HepG2 (cell line): ENCODE measurements around the gene BPI. TPM values are rescaled to one million over a fixed set of nuclear protein-coding genes. Genes with fewer than 3 reads are reported as not detected.

Source experiments
- AKAP8 ChIP-seq: sonication (generic); formaldehyde crosslinking; IDR thresholded peaks from 2 replicates; pipeline ENCODE4 v1.5.1; 2020; ENCODE audit warnings: mild to moderate bottlenecking, missing genetic modification reagents
- ATF4 ChIP-seq, 2 experiments: fragments of 450-650 bp in 1 of 2; sonication (generic) in 1 of 2; formaldehyde crosslinking; IDR thresholded peaks; 2 replicates each; pipeline versions ENCODE4 v1.5.0 to v1.8.0; 2020 to 2022; ENCODE audit warnings: mild to moderate bottlenecking in 1 of 2, missing genetic modification reagents in 1 of 2
- KDM5A ChIP-seq: fragments of 200-600 bp; sonication (generic); IDR thresholded peaks from 2 replicates; pipeline ENCODE4 v1.7.0; 2018; ENCODE audit warnings: antibody characterized with exemption, mild to moderate bottlenecking, low read length, borderline replicate concordance
- TCF7L2 ChIP-seq: IDR thresholded peaks from 2 replicates; pipeline ENCODE4 v1.6.1; 2011; ENCODE audit warnings: mild to moderate bottlenecking, low read depth, low read length, moderate library complexity
- ZNF256 ChIP-seq: sonication (generic); formaldehyde crosslinking; conservative IDR thresholded peaks from 2 replicates; pipeline ENCODE4 v1.4.0; 2020; ENCODE audit warnings: missing genetic modification reagents
- ZNF546 ChIP-seq: sonication (generic); formaldehyde crosslinking; conservative IDR thresholded peaks from 2 replicates; pipeline ENCODE4 v1.8.1; 2023; ENCODE audit warnings: mild to moderate bottlenecking, missing genetic modification reagents
- ZNF644 ChIP-seq: IDR thresholded peaks from 2 replicates; pipeline ENCODE4 v1.6.1; 2016; ENCODE audit warnings: low read depth
- ZNF704 ChIP-seq: sonication (generic); formaldehyde crosslinking; IDR thresholded peaks from 2 replicates; pipeline ENCODE4 v1.8.1; 2023; ENCODE audit warnings: mild to moderate bottlenecking, inconsistent platforms, moderate library complexity, missing genetic modification reagents, borderline replicate concordance
- polyA plus RNA-seq, 8 experiments: library from polyadenylated mRNA; depleted of rRNA in 3 of 8; stranded (reverse) in 7 of 8; unstranded in 1 of 8; fragments of >200 nt; fragmentation: Illumina TruSeq in 4 of 8; extraction: Trizol in 4 of 8; gene quantifications; 2 replicates each; pipeline versions ENCODE4 v1.2.1 to v1.2.3, GENCODE V29; 2011 to 2016; ENCODE audit warnings: low read depth in 4 of 8, missing spikeins in 1 of 8, mixed read lengths in 1 of 8; ENCODE audit not compliant: insufficient read depth in 1 of 8
- total RNA-seq, 5 experiments: library from RNA; depleted of rRNA; stranded (reverse); fragments of >200 nt; fragmentation: Illumina TruSeq; extraction: Trizol; gene quantifications; 2 replicates each; pipeline ENCODE4 v1.2.3, GENCODE V29; 2016; ENCODE audit warnings: low read depth in 1 of 5
- TF ChIP-seq, protein P1 (sequence below): sonication (generic); formaldehyde crosslinking; IDR thresholded peaks from 2 replicates; pipeline ENCODE4 v1.5.0; 2020; ENCODE audit warnings: mild to moderate bottlenecking, missing genetic modification reagents, moderate library complexity
- TF ChIP-seq, protein P2 (sequence below): IDR thresholded peaks from 2 replicates; pipeline ENCODE4 v1.6.1; 2012; ENCODE audit warnings: low read depth, low read length, improper control_type of control experiment
- TF ChIP-seq, protein P3 (sequence below), 2 experiments: sonication (generic) in 1 of 2; formaldehyde crosslinking in 1 of 2; IDR thresholded peaks; 2 replicates each; pipeline versions ENCODE4 v1.4.0 to v1.6.1; 2018 to 2020; ENCODE audit warnings: missing genetic modification reagents in 2 of 2, borderline replicate concordance in 1 of 2, low read depth in 1 of 2, mild to moderate bottlenecking in 1 of 2, missing biosample characterization in 1 of 2

BPI gene
- total and polyA plus RNA-seq, 2 of the 13 experiments (the other 11 are each of a cell fraction or from before 2014, with no cell fraction given) = not detected

DNA sequence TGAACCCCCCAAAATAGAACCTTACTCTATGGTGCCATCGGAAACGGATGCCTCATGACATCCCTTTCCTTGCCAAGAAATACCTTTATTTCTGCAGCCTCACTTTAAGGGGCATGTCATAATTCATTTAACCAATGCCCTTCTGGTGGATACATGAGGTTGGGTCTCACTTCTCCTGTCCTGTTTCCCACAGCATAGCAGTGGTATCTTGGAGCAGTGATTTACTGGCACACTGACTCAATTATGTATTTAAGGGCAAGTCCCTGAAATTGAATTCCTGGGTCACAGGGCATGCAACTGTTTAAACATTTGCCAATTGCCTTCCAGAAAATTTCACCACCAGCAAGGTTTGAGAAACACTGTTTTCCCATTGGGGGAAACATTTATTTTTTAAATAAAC is 41.7 kb downstream of the BPI start (continued):
- TF ChIP-seq KDM5A (no peak), ZNF546 (CRISPR knock-in tag) (no peak), TCF7L2 (no peak), ZNF644 (CRISPR knock-in tag) (no peak), ZNF704 (no peak), ZNF256 (no peak), AKAP8 (CRISPR knock-in tag) (no peak), ATF4 (CRISPR knock-in tag; IDR thresholded peaks at IDR 0.05) (peak in 1 of 2 experiments; percentile 54; a peak in 2 of 4 replicates)
- TF ChIP-seq, protein P1, sequence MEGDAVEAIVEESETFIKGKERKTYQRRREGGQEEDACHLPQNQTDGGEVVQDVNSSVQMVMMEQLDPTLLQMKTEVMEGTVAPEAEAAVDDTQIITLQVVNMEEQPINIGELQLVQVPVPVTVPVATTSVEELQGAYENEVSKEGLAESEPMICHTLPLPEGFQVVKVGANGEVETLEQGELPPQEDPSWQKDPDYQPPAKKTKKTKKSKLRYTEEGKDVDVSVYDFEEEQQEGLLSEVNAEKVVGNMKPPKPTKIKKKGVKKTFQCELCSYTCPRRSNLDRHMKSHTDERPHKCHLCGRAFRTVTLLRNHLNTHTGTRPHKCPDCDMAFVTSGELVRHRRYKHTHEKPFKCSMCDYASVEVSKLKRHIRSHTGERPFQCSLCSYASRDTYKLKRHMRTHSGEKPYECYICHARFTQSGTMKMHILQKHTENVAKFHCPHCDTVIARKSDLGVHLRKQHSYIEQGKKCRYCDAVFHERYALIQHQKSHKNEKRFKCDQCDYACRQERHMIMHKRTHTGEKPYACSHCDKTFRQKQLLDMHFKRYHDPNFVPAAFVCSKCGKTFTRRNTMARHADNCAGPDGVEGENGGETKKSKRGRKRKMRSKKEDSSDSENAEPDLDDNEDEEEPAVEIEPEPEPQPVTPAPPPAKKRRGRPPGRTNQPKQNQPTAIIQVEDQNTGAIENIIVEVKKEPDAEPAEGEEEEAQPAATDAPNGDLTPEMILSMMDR (CRISPR knock-in tag) = no peak
- TF ChIP-seq, protein P2, sequence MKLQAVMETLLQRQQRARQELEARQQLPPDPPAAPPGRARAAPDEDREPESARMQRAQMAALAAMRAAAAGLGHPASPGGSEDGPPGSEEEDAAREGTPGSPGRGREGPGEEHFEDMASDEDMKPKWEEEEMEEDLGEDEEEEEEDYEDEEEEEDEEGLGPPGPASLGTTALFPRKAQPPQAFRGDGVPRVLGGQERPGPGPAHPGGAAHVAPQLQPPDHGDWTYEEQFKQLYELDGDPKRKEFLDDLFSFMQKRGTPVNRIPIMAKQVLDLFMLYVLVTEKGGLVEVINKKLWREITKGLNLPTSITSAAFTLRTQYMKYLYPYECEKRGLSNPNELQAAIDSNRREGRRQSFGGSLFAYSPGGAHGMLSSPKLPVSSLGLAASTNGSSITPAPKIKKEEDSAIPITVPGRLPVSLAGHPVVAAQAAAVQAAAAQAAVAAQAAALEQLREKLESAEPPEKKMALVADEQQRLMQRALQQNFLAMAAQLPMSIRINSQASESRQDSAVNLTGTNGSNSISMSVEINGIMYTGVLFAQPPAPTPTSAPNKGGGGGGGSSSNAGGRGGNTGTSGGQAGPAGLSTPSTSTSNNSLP = no peak
- TF ChIP-seq, protein P3, sequence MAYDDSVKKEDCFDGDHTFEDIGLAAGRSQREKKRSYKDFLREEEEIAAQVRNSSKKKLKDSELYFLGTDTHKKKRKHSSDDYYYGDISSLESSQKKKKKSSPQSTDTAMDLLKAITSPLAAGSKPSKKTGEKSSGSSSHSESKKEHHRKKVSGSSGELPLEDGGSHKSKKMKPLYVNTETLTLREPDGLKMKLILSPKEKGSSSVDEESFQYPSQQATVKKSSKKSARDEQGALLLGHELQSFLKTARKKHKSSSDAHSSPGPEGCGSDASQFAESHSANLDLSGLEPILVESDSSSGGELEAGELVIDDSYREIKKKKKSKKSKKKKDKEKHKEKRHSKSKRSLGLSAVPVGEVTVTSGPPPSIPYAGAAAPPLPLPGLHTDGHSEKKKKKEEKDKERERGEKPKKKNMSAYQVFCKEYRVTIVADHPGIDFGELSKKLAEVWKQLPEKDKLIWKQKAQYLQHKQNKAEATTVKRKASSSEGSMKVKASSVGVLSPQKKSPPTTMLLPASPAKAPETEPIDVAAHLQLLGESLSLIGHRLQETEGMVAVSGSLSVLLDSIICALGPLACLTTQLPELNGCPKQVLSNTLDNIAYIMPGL (CRISPR knock-in tag; IDR thresholded peaks at IDR 0.05; ENCODE audit: borderline replicate concordance in 1 of 2, low read depth in 1 of 2) = no peak
